Vagina (tissue), 2 donors: ENCODE results near the gene TLR1. TPM values are rescaled to one million over a fixed set of nuclear protein-coding genes. Genes with fewer than 3 reads are reported as not detected.

Source experiments
- DNase-seq, 2 donors: peaks; one replicate each; pipeline ENCODE4 v3.0.0-alpha.2; 2017; ENCODE audit errors: extremely low spot score in 2 of 2
- H3K27ac ChIP-seq: fragments of 200-600 bp; sonication (generic); one replicate; pipeline ENCODE4 v1.5.1; 2019
- H3K27me3 ChIP-seq: fragments of 200-600 bp; sonication (generic); one replicate; pipeline ENCODE4 v1.5.1; 2019
- H3K36me3 ChIP-seq, 2 donors: fragments of 200-600 bp; sonication (generic); one replicate each; pipeline ENCODE4 v1.5.1; 2017 to 2019
- H3K4me1 ChIP-seq: fragments of 200-600 bp; sonication (generic); one replicate; pipeline ENCODE4 v1.5.1; 2019
- H3K4me3 ChIP-seq, 2 donors: fragments of 200-600 bp; sonication (generic); 1 replicate in 1 of 2; 2 replicates in 1 of 2; pipeline ENCODE4 v1.5.1; 2016 to 2019
- H3K9me3 ChIP-seq: fragments of 200-600 bp; sonication (generic); one replicate; pipeline ENCODE4 v1.5.1; 2019
- POLR2A ChIP-seq, 2 donors: fragments of 450-650 bp; IDR thresholded peaks; one replicate each; pipeline ENCODE4 v1.6.1; 2017; ENCODE audit warnings: antibody characterized with exemption in 2 of 2, mild to moderate bottlenecking in 2 of 2, moderate library complexity in 2 of 2
- POLR2AphosphoS5 ChIP-seq, 2 donors: sonication (generic); formaldehyde crosslinking; IDR thresholded peaks; one replicate each; pipeline ENCODE4 v1.9.0; 2017; ENCODE audit warnings: antibody characterized with exemption in 2 of 2, mild to moderate bottlenecking in 2 of 2, low read depth in 1 of 2; ENCODE audit not compliant: insufficient read depth in 1 of 2
- intact Hi-C: fragments of 100-400 bp; cut with DNase I; formaldehyde crosslinking; loops from one replicate; pipeline ENCODE4 v1.15.1; 2023
- total RNA-seq: library from RNA; depleted of rRNA; stranded (reverse); fragments of >200 nt; gene quantifications from one replicate; pipeline ENCODE4 v1.2.3, GENCODE V29; 2016
- TF ChIP-seq, protein P1 (sequence below), 3 experiments: fragments of 450-650 bp in 2 of 3; fragments of 200-600 bp in 1 of 3; sonication (generic) in 1 of 3; IDR thresholded peaks; one replicate each; pipeline ENCODE4 v1.5.1; 2017 to 2019; ENCODE audit warnings: antibody characterized with exemption in 3 of 3, mild to moderate bottlenecking in 2 of 3, moderate library complexity in 2 of 3

The TLR1 gene
- 10.3 TPM for total RNA-seq

DNA sequence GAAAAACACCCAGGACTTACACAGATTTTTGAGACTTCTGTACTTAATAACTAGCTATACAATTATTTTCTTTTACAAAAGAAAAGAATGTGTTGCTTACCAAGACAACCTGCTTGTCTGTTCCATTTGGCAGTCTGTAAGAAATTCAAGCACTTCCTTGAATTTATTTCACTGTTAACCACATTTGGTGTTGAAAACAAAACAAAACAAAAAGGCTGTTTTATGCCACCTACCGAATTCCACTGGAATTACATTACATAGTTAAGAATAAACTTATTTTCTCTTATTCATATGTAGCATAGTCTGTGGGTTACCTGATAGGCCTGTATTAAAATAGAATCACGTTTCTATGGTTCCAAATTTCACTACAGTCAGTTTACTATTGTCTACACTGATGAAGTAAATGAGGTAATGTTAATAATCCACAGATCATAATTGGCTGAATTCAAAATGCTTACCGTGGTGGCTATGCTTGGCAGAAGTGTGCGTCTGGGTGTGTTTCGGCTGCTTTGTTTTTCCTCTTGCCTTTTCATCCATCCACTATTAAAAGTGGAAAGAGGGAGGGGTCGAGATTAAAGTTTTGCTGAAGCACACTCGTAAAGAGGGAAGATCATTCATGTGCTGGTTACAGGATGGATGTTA, at the start of gene TLR1:
Gene TLR1, minus strand, starts transcription at position 138 of the 642 bp plus-strand sequence. CDS start 5,960 bp downstream, outside the sequence.
- no peaks in the 10 kb centered on the region for H3K36me3 ChIP-seq
- no peak for TF ChIP-seq POLR2A (IDR thresholded peaks at IDR 0.05)
- peak in 1 of 2 donors; percentile 26 for TF ChIP-seq POLR2AphosphoS5 (IDR thresholded peaks at IDR 0.05; ENCODE audit: insufficient read depth in 1 of 2, low read depth in 1 of 2)
- TF ChIP-seq, protein P1, sequence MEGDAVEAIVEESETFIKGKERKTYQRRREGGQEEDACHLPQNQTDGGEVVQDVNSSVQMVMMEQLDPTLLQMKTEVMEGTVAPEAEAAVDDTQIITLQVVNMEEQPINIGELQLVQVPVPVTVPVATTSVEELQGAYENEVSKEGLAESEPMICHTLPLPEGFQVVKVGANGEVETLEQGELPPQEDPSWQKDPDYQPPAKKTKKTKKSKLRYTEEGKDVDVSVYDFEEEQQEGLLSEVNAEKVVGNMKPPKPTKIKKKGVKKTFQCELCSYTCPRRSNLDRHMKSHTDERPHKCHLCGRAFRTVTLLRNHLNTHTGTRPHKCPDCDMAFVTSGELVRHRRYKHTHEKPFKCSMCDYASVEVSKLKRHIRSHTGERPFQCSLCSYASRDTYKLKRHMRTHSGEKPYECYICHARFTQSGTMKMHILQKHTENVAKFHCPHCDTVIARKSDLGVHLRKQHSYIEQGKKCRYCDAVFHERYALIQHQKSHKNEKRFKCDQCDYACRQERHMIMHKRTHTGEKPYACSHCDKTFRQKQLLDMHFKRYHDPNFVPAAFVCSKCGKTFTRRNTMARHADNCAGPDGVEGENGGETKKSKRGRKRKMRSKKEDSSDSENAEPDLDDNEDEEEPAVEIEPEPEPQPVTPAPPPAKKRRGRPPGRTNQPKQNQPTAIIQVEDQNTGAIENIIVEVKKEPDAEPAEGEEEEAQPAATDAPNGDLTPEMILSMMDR (IDR thresholded peaks at IDR 0.05), result peak; percentile 34 to 57 (median 39)
- H3K27ac ChIP-seq, result peak within 1 kb of the TSS; percentile 76
- H3K4me3 ChIP-seq, result peak within 1 kb of the TSS; percentile 29 to 32
- no peaks in the 10 kb centered on the region for H3K9me3 ChIP-seq
- DNase-seq, result no peak
- intact Hi-C loops, result no loop called here
- no peaks in the 10 kb centered on the region for H3K27me3 ChIP-seq
- H3K4me1 ChIP-seq, result peaks cover 19% of the 10 kb centered on the region

DNA sequence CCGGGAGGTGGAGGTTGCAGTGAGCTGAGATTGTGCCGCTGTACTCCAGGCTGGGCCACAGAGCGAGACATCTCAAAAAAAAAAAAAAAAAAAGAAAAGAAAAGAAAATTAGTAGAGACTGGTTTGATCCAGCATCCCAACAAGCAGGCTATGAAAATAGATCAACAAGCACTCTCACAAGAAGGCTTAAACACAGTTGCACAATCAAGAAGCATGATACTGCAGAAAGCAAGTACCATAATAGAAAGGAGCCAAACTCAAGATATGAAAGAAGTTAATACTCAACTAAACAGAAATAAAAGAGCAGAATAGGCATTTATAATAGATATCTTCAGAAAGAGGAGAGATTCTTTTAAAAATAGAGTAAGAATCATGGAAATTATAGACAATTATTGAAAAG, 41.4 kb upstream of the TLR1 start:
- no peak for DNase-seq
- intact Hi-C loops, result no loop called here
- Histone ChIP-seq H3K4me1 (no peaks in the 10 kb centered on the region), H3K36me3 (no peaks in the 10 kb centered on the region), H3K9me3 (no peaks in the 10 kb centered on the region), H3K27ac (no peak overlapping the region), H3K4me3 (no peak overlapping the region), H3K27me3 (no peaks in the 10 kb centered on the region)
- TF ChIP-seq POLR2AphosphoS5 (IDR thresholded peaks at IDR 0.05; ENCODE audit: insufficient read depth in 1 of 2, low read depth in 1 of 2) (no peak), POLR2A (IDR thresholded peaks at IDR 0.05) (no peak)
- TF ChIP-seq, protein P1 (IDR thresholded peaks at IDR 0.05), result no peak

GRCh38 chr4:38842994-38843393, 38.4 kb upstream of the TLR1 start:
- no peak for DNase-seq
- H3K36me3 ChIP-seq, result no peaks in the 10 kb centered on the region
- intact Hi-C loops, result no loop called here
- no peaks in the 10 kb centered on the region for H3K4me1 ChIP-seq
- TF ChIP-seq, protein P1 (IDR thresholded peaks at IDR 0.05), result no peak
- TF ChIP-seq POLR2A (IDR thresholded peaks at IDR 0.05), result no peak
- TF ChIP-seq POLR2AphosphoS5 (IDR thresholded peaks at IDR 0.05; ENCODE audit: insufficient read depth in 1 of 2, low read depth in 1 of 2), result no peak
- H3K4me3 ChIP-seq, result no peak overlapping the region
- no peaks in the 10 kb centered on the region for H3K9me3 ChIP-seq
- no peaks in the 10 kb centered on the region for H3K27me3 ChIP-seq
- no peak overlapping the region for H3K27ac ChIP-seq

- H3K4me1 ChIP-seq, result no peaks in the 10 kb centered on the region
- H3K4me3 ChIP-seq, result no peak overlapping the region
- TF ChIP-seq POLR2AphosphoS5 (IDR thresholded peaks at IDR 0.05; ENCODE audit: insufficient read depth in 1 of 2, low read depth in 1 of 2) (no peak), POLR2A (IDR thresholded peaks at IDR 0.05) (no peak)
- TF ChIP-seq, protein P1 (IDR thresholded peaks at IDR 0.05), result no peak
- DNase-seq, result no peak
- no peaks in the 10 kb centered on the region for H3K27me3 ChIP-seq
- no peaks in the 10 kb centered on the region for H3K36me3 ChIP-seq
- intact Hi-C loops, result no loop called here
- peaks cover 8% of the 10 kb centered on the region for H3K9me3 ChIP-seq
- no peak overlapping the region for H3K27ac ChIP-seq
Observed at GRCh38 chr4:38837849-38838248, 33.3 kb upstream of the TLR1 start.

GRCh38 chr4:38837334-38837733, 32.7 kb upstream of the TLR1 start:
- H3K27me3 ChIP-seq, result no peaks in the 10 kb centered on the region
- no peaks in the 10 kb centered on the region for H3K4me1 ChIP-seq
- H3K36me3 ChIP-seq, result no peaks in the 10 kb centered on the region
- H3K9me3 ChIP-seq, result peaks cover 8% of the 10 kb centered on the region
- no peak overlapping the region for H3K4me3 ChIP-seq
- TF ChIP-seq POLR2A (IDR thresholded peaks at IDR 0.05) (no peak), POLR2AphosphoS5 (IDR thresholded peaks at IDR 0.05; ENCODE audit: insufficient read depth in 1 of 2, low read depth in 1 of 2) (no peak)
- no peak for DNase-seq
- intact Hi-C loops, result no loop called here
- H3K27ac ChIP-seq, result no peak overlapping the region
